ENCODE results near the gene FUT9.

Gene FUT9

GRCh38 chr6:96104910-96105309 is 89.1 kb downstream of the FUT9 start:
- no peak overlapping the region for H3K4me3 ChIP-seq (ENCODE audit: low read depth in 1 of 5, low read length in 5 of 5)
- no peaks in the 10 kb centered on the region for H3K4me1 ChIP-seq (ENCODE audit: control insufficient read depth in 5 of 5, insufficient read depth in 5 of 5, low read length in 5 of 5)
- no peaks in the 10 kb centered on the region for H3K36me3 ChIP-seq (ENCODE audit: control insufficient read depth in 5 of 5, insufficient read depth in 5 of 5, low read length in 5 of 5)
- H3K9me3 ChIP-seq (ENCODE audit: control insufficient read depth in 5 of 5, low read length in 5 of 5), result no peaks in the 10 kb centered on the region
- H3K9ac ChIP-seq (ENCODE audit: low read length in 5 of 5), result no peak overlapping the region
- H3K27me3 ChIP-seq (ENCODE audit: control insufficient read depth in 5 of 5, insufficient read depth in 4 of 5, low read length in 5 of 5), result no peaks in the 10 kb centered on the region
- H3K27ac ChIP-seq (ENCODE audit: low read depth, low read length), result no peak overlapping the region

- Histone ChIP-seq H3K36me3 (ENCODE audit: control insufficient read depth in 5 of 5, insufficient read depth in 5 of 5, low read length in 5 of 5) (no peaks in the 10 kb centered on the region), H3K27me3 (ENCODE audit: control insufficient read depth in 5 of 5, insufficient read depth in 4 of 5, low read length in 5 of 5) (no peaks in the 10 kb centered on the region), H3K4me3 (ENCODE audit: low read depth in 1 of 5, low read length in 5 of 5) (no peak overlapping the region), H3K27ac (ENCODE audit: low read depth, low read length) (no peak overlapping the region), H3K9me3 (ENCODE audit: control insufficient read depth in 5 of 5, low read length in 5 of 5) (no peaks in the 10 kb centered on the region), H3K9ac (ENCODE audit: low read length in 5 of 5) (no peak overlapping the region), H3K4me1 (ENCODE audit: control insufficient read depth in 5 of 5, insufficient read depth in 5 of 5, low read length in 5 of 5) (no peaks in the 10 kb centered on the region)
Observed at GRCh38 chr6:96110878-96111277, 95.1 kb downstream of the FUT9 start.

GRCh38 chr6:96116674-96117073 is 100.9 kb downstream of the FUT9 start:
- no peaks in the 10 kb centered on the region for H3K27me3 ChIP-seq (ENCODE audit: control insufficient read depth in 5 of 5, insufficient read depth in 4 of 5, low read length in 5 of 5)
- no peaks in the 10 kb centered on the region for H3K4me1 ChIP-seq (ENCODE audit: control insufficient read depth in 5 of 5, insufficient read depth in 5 of 5, low read length in 5 of 5)
- H3K9ac ChIP-seq (ENCODE audit: low read length in 5 of 5), result no peak overlapping the region
- H3K4me3 ChIP-seq (ENCODE audit: low read depth in 1 of 5, low read length in 5 of 5), result no peak overlapping the region
- no peaks in the 10 kb centered on the region for H3K9me3 ChIP-seq (ENCODE audit: control insufficient read depth in 5 of 5, low read length in 5 of 5)
- H3K36me3 ChIP-seq (ENCODE audit: control insufficient read depth in 5 of 5, insufficient read depth in 5 of 5, low read length in 5 of 5), result no peaks in the 10 kb centered on the region
- H3K27ac ChIP-seq (ENCODE audit: low read depth, low read length), result no peak overlapping the region

GRCh38 chr6:96124778-96125177 is 109.0 kb downstream of the FUT9 start:
- Histone ChIP-seq H3K9ac (ENCODE audit: low read length in 5 of 5) (no peak overlapping the region), H3K27me3 (ENCODE audit: control insufficient read depth in 5 of 5, insufficient read depth in 4 of 5, low read length in 5 of 5) (no peaks in the 10 kb centered on the region), H3K4me3 (ENCODE audit: low read depth in 1 of 5, low read length in 5 of 5) (no peak overlapping the region)

GRCh38 chr6:96138406-96138805 is 122.6 kb downstream of the FUT9 start:
- no peak overlapping the region for H3K9ac ChIP-seq (ENCODE audit: low read length in 5 of 5)
- no peak overlapping the region for H3K4me3 ChIP-seq (ENCODE audit: low read depth in 1 of 5, low read length in 5 of 5)
- H3K27ac ChIP-seq (ENCODE audit: low read depth, low read length), result no peak overlapping the region
- no peaks in the 10 kb centered on the region for H3K4me1 ChIP-seq (ENCODE audit: control insufficient read depth in 5 of 5, insufficient read depth in 5 of 5, low read length in 5 of 5)
- no peaks in the 10 kb centered on the region for H3K9me3 ChIP-seq (ENCODE audit: control insufficient read depth in 5 of 5, low read length in 5 of 5)
- no peaks in the 10 kb centered on the region for H3K36me3 ChIP-seq (ENCODE audit: control insufficient read depth in 5 of 5, insufficient read depth in 5 of 5, low read length in 5 of 5)
- no peaks in the 10 kb centered on the region for H3K27me3 ChIP-seq (ENCODE audit: control insufficient read depth in 5 of 5, insufficient read depth in 4 of 5, low read length in 5 of 5)

More at GRCh38 chr6:96124778-96125177, 109.0 kb downstream of the FUT9 start:
- H3K9me3 ChIP-seq (ENCODE audit: control insufficient read depth in 5 of 5, low read length in 5 of 5), result peaks cover 0 to 4% (median 0%) of the 10 kb centered on the region in 5 donors
- no peak overlapping the region for H3K27ac ChIP-seq (ENCODE audit: low read depth, low read length)
- no peaks in the 10 kb centered on the region for H3K4me1 ChIP-seq (ENCODE audit: control insufficient read depth in 5 of 5, insufficient read depth in 5 of 5, low read length in 5 of 5)
- H3K36me3 ChIP-seq (ENCODE audit: control insufficient read depth in 5 of 5, insufficient read depth in 5 of 5, low read length in 5 of 5), result no peaks in the 10 kb centered on the region

- H3K36me3 ChIP-seq (ENCODE audit: control insufficient read depth in 5 of 5, insufficient read depth in 5 of 5, low read length in 5 of 5), result no peaks in the 10 kb centered on the region
- no peaks in the 10 kb centered on the region for H3K9me3 ChIP-seq (ENCODE audit: control insufficient read depth in 5 of 5, low read length in 5 of 5)
- no peaks in the 10 kb centered on the region for H3K4me1 ChIP-seq (ENCODE audit: control insufficient read depth in 5 of 5, insufficient read depth in 5 of 5, low read length in 5 of 5)
- H3K9ac ChIP-seq (ENCODE audit: low read length in 5 of 5), result no peak overlapping the region
- no peak overlapping the region for H3K4me3 ChIP-seq (ENCODE audit: low read depth in 1 of 5, low read length in 5 of 5)
- H3K27me3 ChIP-seq (ENCODE audit: control insufficient read depth in 5 of 5, insufficient read depth in 4 of 5, low read length in 5 of 5), result no peaks in the 10 kb centered on the region
- no peak overlapping the region for H3K27ac ChIP-seq (ENCODE audit: low read depth, low read length)
Observed at GRCh38 chr6:96142142-96142541, 126.4 kb downstream of the FUT9 start.

GRCh38 chr6:96150431-96150830 is 134.7 kb downstream of the FUT9 start:
- H3K4me1 ChIP-seq (ENCODE audit: control insufficient read depth in 5 of 5, insufficient read depth in 5 of 5, low read length in 5 of 5), result no peaks in the 10 kb centered on the region
- H3K27me3 ChIP-seq (ENCODE audit: control insufficient read depth in 5 of 5, insufficient read depth in 4 of 5, low read length in 5 of 5), result no peaks in the 10 kb centered on the region
- H3K9ac ChIP-seq (ENCODE audit: low read length in 5 of 5), result no peak overlapping the region
- no peaks in the 10 kb centered on the region for H3K9me3 ChIP-seq (ENCODE audit: control insufficient read depth in 5 of 5, low read length in 5 of 5)
- no peaks in the 10 kb centered on the region for H3K36me3 ChIP-seq (ENCODE audit: control insufficient read depth in 5 of 5, insufficient read depth in 5 of 5, low read length in 5 of 5)
- no peak overlapping the region for H3K4me3 ChIP-seq (ENCODE audit: low read depth in 1 of 5, low read length in 5 of 5)
- no peak overlapping the region for H3K27ac ChIP-seq (ENCODE audit: low read depth, low read length)

GRCh38 chr6:96151707-96152106 is 135.9 kb downstream of the FUT9 start:
- Histone ChIP-seq H3K27me3 (ENCODE audit: control insufficient read depth in 5 of 5, insufficient read depth in 4 of 5, low read length in 5 of 5) (no peaks in the 10 kb centered on the region), H3K36me3 (ENCODE audit: control insufficient read depth in 5 of 5, insufficient read depth in 5 of 5, low read length in 5 of 5) (no peaks in the 10 kb centered on the region), H3K4me1 (ENCODE audit: control insufficient read depth in 5 of 5, insufficient read depth in 5 of 5, low read length in 5 of 5) (no peaks in the 10 kb centered on the region), H3K4me3 (ENCODE audit: low read depth in 1 of 5, low read length in 5 of 5) (no peak overlapping the region), H3K9ac (ENCODE audit: low read length in 5 of 5) (no peak overlapping the region), H3K9me3 (ENCODE audit: control insufficient read depth in 5 of 5, low read length in 5 of 5) (no peaks in the 10 kb centered on the region), H3K27ac (ENCODE audit: low read depth, low read length) (no peak overlapping the region)

- no peak overlapping the region for H3K9ac ChIP-seq (ENCODE audit: low read length in 5 of 5)
Observed at GRCh38 chr6:96152114-96152708, 136.4 kb downstream of the FUT9 start.

GRCh38 chr6:96153775-96154174 is 138.0 kb downstream of the FUT9 start:
- no peak overlapping the region for H3K27ac ChIP-seq (ENCODE audit: low read depth, low read length)
- H3K36me3 ChIP-seq (ENCODE audit: control insufficient read depth in 5 of 5, insufficient read depth in 5 of 5, low read length in 5 of 5), result no peaks in the 10 kb centered on the region
- H3K4me1 ChIP-seq (ENCODE audit: control insufficient read depth in 5 of 5, insufficient read depth in 5 of 5, low read length in 5 of 5), result no peaks in the 10 kb centered on the region
- H3K9ac ChIP-seq (ENCODE audit: low read length in 5 of 5), result no peak overlapping the region
- H3K27me3 ChIP-seq (ENCODE audit: control insufficient read depth in 5 of 5, insufficient read depth in 4 of 5, low read length in 5 of 5), result no peaks in the 10 kb centered on the region
- H3K9me3 ChIP-seq (ENCODE audit: control insufficient read depth in 5 of 5, low read length in 5 of 5), result no peaks in the 10 kb centered on the region
- H3K4me3 ChIP-seq (ENCODE audit: low read depth in 1 of 5, low read length in 5 of 5), result no peak overlapping the region

More at GRCh38 chr6:96152114-96152708, 136.4 kb downstream of the FUT9 start:
- H3K27ac ChIP-seq (ENCODE audit: low read depth, low read length), result no peak overlapping the region
- H3K9me3 ChIP-seq (ENCODE audit: control insufficient read depth in 5 of 5, low read length in 5 of 5), result no peaks in the 10 kb centered on the region
- H3K36me3 ChIP-seq (ENCODE audit: control insufficient read depth in 5 of 5, insufficient read depth in 5 of 5, low read length in 5 of 5), result no peaks in the 10 kb centered on the region
- H3K27me3 ChIP-seq (ENCODE audit: control insufficient read depth in 5 of 5, insufficient read depth in 4 of 5, low read length in 5 of 5), result no peaks in the 10 kb centered on the region
- no peak overlapping the region for H3K4me3 ChIP-seq (ENCODE audit: low read depth in 1 of 5, low read length in 5 of 5)
- H3K4me1 ChIP-seq (ENCODE audit: control insufficient read depth in 5 of 5, insufficient read depth in 5 of 5, low read length in 5 of 5), result no peaks in the 10 kb centered on the region

GRCh38 chr6:96156425-96156824 is 140.7 kb downstream of the FUT9 start:
- Histone ChIP-seq H3K4me1 (ENCODE audit: control insufficient read depth in 5 of 5, insufficient read depth in 5 of 5, low read length in 5 of 5) (no peaks in the 10 kb centered on the region), H3K9ac (ENCODE audit: low read length in 5 of 5) (no peak overlapping the region), H3K4me3 (ENCODE audit: low read depth in 1 of 5, low read length in 5 of 5) (no peak overlapping the region), H3K36me3 (ENCODE audit: control insufficient read depth in 5 of 5, insufficient read depth in 5 of 5, low read length in 5 of 5) (no peaks in the 10 kb centered on the region), H3K27me3 (ENCODE audit: control insufficient read depth in 5 of 5, insufficient read depth in 4 of 5, low read length in 5 of 5) (no peaks in the 10 kb centered on the region), H3K9me3 (ENCODE audit: control insufficient read depth in 5 of 5, low read length in 5 of 5) (no peaks in the 10 kb centered on the region), H3K27ac (ENCODE audit: low read depth, low read length) (no peak overlapping the region)
